Neural cell (in vitro differentiated cells): Measurements from ENCODE around the gene ZNF407.

Source experiments
- EP300 ChIP-seq: fragments of 450-650 bp; conservative IDR thresholded peaks from 2 replicates; pipeline ENCODE4 v1.6.1; 2014; ENCODE audit warnings: antibody characterized with exemption, mild to moderate bottlenecking, moderate library complexity; ENCODE audit not compliant: poor library complexity, severe bottlenecking
- EZH2 ChIP-seq: fragments of 200-600, 300-800 bp; shearing (Covaris generic), sonication (generic); IDR thresholded peaks from 2 replicates; pipeline ENCODE4 v1.6.1; 2014; ENCODE audit warnings: antibody characterized with exemption, low read length, borderline replicate concordance, mild to moderate bottlenecking; ENCODE audit not compliant: insufficient read depth, poor library complexity, severe bottlenecking
- POLR2AphosphoS5 ChIP-seq: IDR thresholded peaks from 2 replicates; pipeline ENCODE4 v1.6.1; 2012
- RAD21 ChIP-seq: fragments of 450-650 bp; conservative IDR thresholded peaks from 2 replicates; pipeline ENCODE4 v1.6.1; 2014; ENCODE audit warnings: antibody characterized with exemption, mild to moderate bottlenecking, moderate library complexity
- REST ChIP-seq: IDR thresholded peaks from 2 replicates; pipeline ENCODE4 v1.6.1; 2012; ENCODE audit warnings: borderline replicate concordance
- SMC3 ChIP-seq: fragments of 450-650 bp; conservative IDR thresholded peaks from 2 replicates; pipeline ENCODE4 v1.6.1; 2014; ENCODE audit warnings: antibody characterized with exemption, mild to moderate bottlenecking, moderate library complexity; ENCODE audit not compliant: poor library complexity
- TAF1 ChIP-seq: IDR thresholded peaks from 2 replicates; pipeline ENCODE4 v1.6.1; 2012; ENCODE audit warnings: low read depth
- TF ChIP-seq, protein P1 (sequence below): fragments of 450-650 bp; IDR thresholded peaks from 2 replicates; pipeline ENCODE4 v1.5.1; 2014; ENCODE audit warnings: antibody characterized with exemption, mild to moderate bottlenecking, moderate library complexity; ENCODE audit not compliant: poor library complexity, severe bottlenecking

DNA sequence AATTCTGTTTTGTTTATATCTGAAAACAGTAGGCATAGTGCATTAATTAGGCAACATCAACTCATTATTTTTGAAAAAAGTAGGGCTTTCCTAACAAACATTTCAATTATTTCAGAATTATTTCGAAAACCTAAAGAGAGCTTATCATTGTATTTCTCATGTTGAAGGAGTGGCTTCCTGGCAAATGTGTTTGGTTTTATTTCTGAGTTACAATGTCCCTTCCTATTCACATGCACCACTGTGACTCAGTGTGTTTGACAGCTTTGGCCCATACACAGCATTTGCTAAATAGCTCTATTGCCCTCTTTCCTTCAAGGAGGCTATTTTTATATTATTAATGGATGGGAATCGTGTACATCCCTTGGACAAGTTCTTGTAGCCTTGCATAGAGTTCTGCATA, 405.4 kb downstream of the ZNF407 start:
- TF ChIP-seq, protein P1, sequence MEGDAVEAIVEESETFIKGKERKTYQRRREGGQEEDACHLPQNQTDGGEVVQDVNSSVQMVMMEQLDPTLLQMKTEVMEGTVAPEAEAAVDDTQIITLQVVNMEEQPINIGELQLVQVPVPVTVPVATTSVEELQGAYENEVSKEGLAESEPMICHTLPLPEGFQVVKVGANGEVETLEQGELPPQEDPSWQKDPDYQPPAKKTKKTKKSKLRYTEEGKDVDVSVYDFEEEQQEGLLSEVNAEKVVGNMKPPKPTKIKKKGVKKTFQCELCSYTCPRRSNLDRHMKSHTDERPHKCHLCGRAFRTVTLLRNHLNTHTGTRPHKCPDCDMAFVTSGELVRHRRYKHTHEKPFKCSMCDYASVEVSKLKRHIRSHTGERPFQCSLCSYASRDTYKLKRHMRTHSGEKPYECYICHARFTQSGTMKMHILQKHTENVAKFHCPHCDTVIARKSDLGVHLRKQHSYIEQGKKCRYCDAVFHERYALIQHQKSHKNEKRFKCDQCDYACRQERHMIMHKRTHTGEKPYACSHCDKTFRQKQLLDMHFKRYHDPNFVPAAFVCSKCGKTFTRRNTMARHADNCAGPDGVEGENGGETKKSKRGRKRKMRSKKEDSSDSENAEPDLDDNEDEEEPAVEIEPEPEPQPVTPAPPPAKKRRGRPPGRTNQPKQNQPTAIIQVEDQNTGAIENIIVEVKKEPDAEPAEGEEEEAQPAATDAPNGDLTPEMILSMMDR = no peak
- TF ChIP-seq RAD21 = no peak
- no peak for TF ChIP-seq POLR2AphosphoS5
- no peak for TF ChIP-seq REST
- no peak for TF ChIP-seq EP300
- TF ChIP-seq TAF1 = no peak
- TF ChIP-seq EZH2 = no peak
- TF ChIP-seq SMC3 = no peak
